Esophagus (tissue), 2 donors: ENCODE measurements around the gene SSX4B. TPM values are rescaled to one million over a fixed set of nuclear protein-coding genes. Genes with fewer than 3 reads are reported as not detected.
"Not testable (repeated sequence)": the region's sequence is repeated elsewhere in the genome, so short reads cannot be mapped to it uniquely, and the experiment has no call there.

Source experiments
- H3K27ac ChIP-seq, 2 donors: one replicate each; pipeline ENCODE4 v1.5.1; 2013; ENCODE audit warnings: low read depth in 2 of 2, mild to moderate bottlenecking in 2 of 2, inconsistent platforms in 1 of 2, low read length in 1 of 2, moderate library complexity in 1 of 2
- H3K27me3 ChIP-seq, 2 donors: one replicate each; pipeline ENCODE4 v1.6.1; 2013; ENCODE audit warnings: low read length in 2 of 2, control low read depth in 1 of 2, mild to moderate bottlenecking in 1 of 2; ENCODE audit not compliant: insufficient read depth in 2 of 2, control insufficient read depth in 1 of 2
- H3K36me3 ChIP-seq, 2 donors: one replicate each; pipeline ENCODE4 v1.6.1; 2013; ENCODE audit warnings: low read length in 1 of 2; ENCODE audit not compliant: control insufficient read depth in 2 of 2, insufficient read depth in 2 of 2
- H3K4me1 ChIP-seq, 2 donors: one replicate each; pipeline ENCODE4 v1.6.1; 2013; ENCODE audit warnings: low read length in 1 of 2; ENCODE audit not compliant: control insufficient read depth in 2 of 2, insufficient read depth in 2 of 2
- H3K4me3 ChIP-seq, 2 donors: one replicate each; pipeline ENCODE4 v1.5.1; 2013; ENCODE audit warnings: low read length in 2 of 2, mild to moderate bottlenecking in 2 of 2, low read depth in 1 of 2, moderate library complexity in 1 of 2
- H3K9me3 ChIP-seq, 2 donors: one replicate each; pipeline ENCODE4 v1.6.1; 2013; ENCODE audit warnings: mild to moderate bottlenecking in 2 of 2, low read depth in 1 of 2, low read length in 1 of 2, moderate library complexity in 1 of 2; ENCODE audit not compliant: control insufficient read depth in 2 of 2, insufficient read depth in 1 of 2
- WGBS, 2 donors: extraction: QIAGEN DNeasy Blood & Tissue Kit; methylation state at CpG; one replicate each; pipeline ENCODE4 v1.1.7; 2013; 5-methylcytosine and 5-hydroxymethylcytosine counted together
- polyA plus RNA-seq, 2 donors: library from polyadenylated mRNA; stranded (reverse); fragments of 200-250 nt; gene quantifications; one replicate each; pipeline ENCODE4 v1.2.3, GENCODE V29; 2013
- donor health status: healthy with polysubstance abuse.
- donor health status: Bipolar disorder and iron deficiency.

The SSX4B gene
- polyA plus RNA-seq, 2 donors: not detected

GRCh38 chrX:48356315-48357094, 55.3 kb downstream of the SSX4B start, which contains the start of gene SSX3:
TSS of gene SSX3 (minus strand) at chrX:48356703. CDS start at chrX:48355249, 1,454 bp downstream.
- not testable (repeated sequence) for H3K27ac ChIP-seq, H3K9me3 ChIP-seq, H3K4me1 ChIP-seq, H3K27me3 ChIP-seq, H3K36me3 ChIP-seq, H3K4me3 ChIP-seq
- WGBS, 2 donors: 91 to 96% methylated on average over 16 to 19 of the region's 19 CpGs

Other genes with a start within 250 kb of the SSX4B start
- gene SSX5, start 215.2 kb downstream of the SSX4B start, polyA plus RNA-seq: not detected
- not detected for gene SSX1, start 156.6 kb downstream of the SSX4B start, polyA plus RNA-seq
- not detected for gene SSX3, start 55.3 kb downstream of the SSX4B start, polyA plus RNA-seq
- gene SSX4, start 28.4 kb downstream of the SSX4B start, polyA plus RNA-seq: not detected
- gene SLC38A5, start 58.3 kb upstream of the SSX4B start, polyA plus RNA-seq: 10 to 100 TPM; 16.3 to 22.1 TPM
- 10 to 100 TPM; 31.1 to 36.3 TPM for gene FTSJ1, start 64.2 kb upstream of the SSX4B start, polyA plus RNA-seq
- gene PORCN, start 97.0 kb upstream of the SSX4B start, polyA plus RNA-seq: 10 to 100 TPM; 15.6 to 16.8 TPM
- 100 to 1,000 TPM; 151 to 179 TPM for gene EBP, start 109.8 kb upstream of the SSX4B start, polyA plus RNA-seq
- 1 to 10 TPM; 5.1 to 6.9 TPM for gene TBC1D25, start 127.8 kb upstream of the SSX4B start, polyA plus RNA-seq
- 100 to 1,000 TPM; 134 to 205 TPM for gene RBM3, start 162.5 kb upstream of the SSX4B start, polyA plus RNA-seq
- gene WDR13, start 185.5 kb upstream of the SSX4B start, polyA plus RNA-seq: 10 to 100 TPM; 90.1 to 96.8 TPM